Mononuclear cell (primary cell): ENCODE results near the gene VWA5B1. TPM values are rescaled to one million over a fixed set of nuclear protein-coding genes. Genes with fewer than 3 reads are reported as not detected.

Source experiments
- H3K27me3 ChIP-seq: 2 replicates; pipeline ENCODE4 v1.6.0; 2011; ENCODE audit warnings: low read length, control low read depth; ENCODE audit not compliant: insufficient read depth
- H3K4me1 ChIP-seq: 2 replicates; pipeline ENCODE4 v1.5.1; 2011; ENCODE audit warnings: mild to moderate bottlenecking, low read length, control low read depth; ENCODE audit not compliant: insufficient read depth
- H3K4me3 ChIP-seq: 2 replicates; pipeline ENCODE4 v1.5.1; 2011; ENCODE audit warnings: mild to moderate bottlenecking, low read length, moderate library complexity
- H3K9me3 ChIP-seq: 2 replicates; pipeline ENCODE4 v1.5.1; 2011; ENCODE audit warnings: low read depth, mild to moderate bottlenecking, control low read depth, low read length
- total RNA-seq: library from RNA; depleted of rRNA; stranded (reverse); fragments of >200 nt; gene quantifications from one replicate; pipeline ENCODE4 v1.2.3, GENCODE V29; 2012

The VWA5B1 gene
- total RNA-seq, 1 donor: not detected

DNA sequence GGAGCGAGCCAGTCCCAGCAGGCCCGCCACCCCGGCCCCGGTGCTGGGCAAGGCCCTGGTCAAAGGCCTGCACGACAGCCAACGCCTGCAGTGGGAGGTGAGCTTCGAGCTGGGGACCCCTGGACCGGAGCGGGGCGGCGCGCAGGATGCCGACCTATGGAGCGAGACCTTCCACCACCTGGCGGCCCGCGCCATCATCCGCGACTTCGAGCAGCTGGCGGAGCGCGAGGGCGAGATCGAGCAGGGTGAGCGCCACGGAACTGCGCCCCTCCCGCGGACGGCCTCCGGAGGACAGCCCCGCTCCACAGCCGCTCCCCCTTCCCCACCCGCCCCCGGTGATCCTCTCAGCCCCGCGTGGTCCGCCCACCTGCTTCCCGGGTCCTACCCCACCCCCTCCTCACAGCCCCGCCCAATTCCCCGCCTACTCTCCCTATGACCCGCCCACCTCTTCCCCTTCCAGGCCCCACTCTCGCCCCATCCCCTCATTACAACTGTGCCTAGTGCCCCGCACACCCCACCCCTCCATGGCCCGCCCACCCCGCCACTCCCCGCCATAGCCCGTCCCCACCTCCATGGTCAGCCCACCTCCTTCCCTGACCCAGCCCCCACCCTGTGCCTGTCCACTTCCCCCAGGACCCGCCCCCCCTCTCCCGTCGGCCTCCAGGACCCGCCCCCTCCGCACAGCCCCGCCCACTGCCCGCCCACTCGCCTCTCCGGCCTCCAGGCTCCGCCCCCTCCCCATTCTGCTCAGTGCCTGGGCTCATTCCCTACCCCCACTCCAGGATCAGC lies 52.7 kb downstream of the VWA5B1 start:
- Histone ChIP-seq H3K4me1 (no peaks in the 10 kb centered on the region), H3K9me3 (no peaks in the 10 kb centered on the region), H3K27me3 (peaks cover 8% of the 10 kb centered on the region), H3K4me3 (no peak overlapping the region)

DNA sequence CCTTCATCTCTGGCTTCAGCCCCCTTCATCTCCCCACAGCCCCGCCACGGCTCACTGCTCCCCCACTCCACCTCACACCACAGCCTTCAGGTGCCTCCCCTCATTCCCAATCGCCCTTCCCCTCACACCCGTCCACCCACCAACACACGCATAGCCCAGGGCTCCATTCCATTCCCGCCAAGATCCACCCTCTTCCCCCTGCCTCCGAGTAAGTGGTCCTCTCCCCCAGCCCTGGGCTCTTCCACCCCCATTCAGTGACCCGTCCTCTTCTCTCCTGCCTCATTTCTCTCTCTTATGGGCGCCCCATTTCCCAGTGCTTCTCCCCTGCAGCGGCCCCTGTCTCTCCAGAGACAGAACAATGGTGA lies 53.2 kb downstream of the VWA5B1 start:
- no peaks in the 10 kb centered on the region for H3K9me3 ChIP-seq
- H3K4me3 ChIP-seq: no peak overlapping the region
- H3K4me1 ChIP-seq: no peaks in the 10 kb centered on the region
- peaks cover 8% of the 10 kb centered on the region for H3K27me3 ChIP-seq

DNA sequence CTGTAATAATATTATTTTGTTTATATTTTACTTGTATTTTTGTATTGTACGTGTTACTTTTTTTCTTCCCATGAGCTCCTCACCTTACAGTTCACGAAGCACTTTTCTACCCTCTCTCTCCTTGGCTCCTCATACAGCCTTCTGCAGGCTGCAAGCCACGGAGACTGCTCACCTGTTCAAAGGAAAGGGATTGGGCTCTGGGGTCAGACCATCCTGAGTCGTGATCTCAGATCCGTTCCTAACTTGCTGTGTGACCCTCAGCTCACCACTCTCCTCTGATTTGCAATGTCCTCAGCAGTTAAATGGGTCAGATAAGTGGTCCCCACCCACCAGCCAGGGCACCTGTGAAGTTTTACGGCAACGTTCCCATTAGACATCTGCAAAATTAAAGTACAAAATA lies 54.1 kb downstream of the VWA5B1 start:
- Histone ChIP-seq H3K4me1 (no peaks in the 10 kb centered on the region), H3K4me3 (no peak overlapping the region), H3K27me3 (peaks cover 8% of the 10 kb centered on the region), H3K9me3 (no peaks in the 10 kb centered on the region)

DNA sequence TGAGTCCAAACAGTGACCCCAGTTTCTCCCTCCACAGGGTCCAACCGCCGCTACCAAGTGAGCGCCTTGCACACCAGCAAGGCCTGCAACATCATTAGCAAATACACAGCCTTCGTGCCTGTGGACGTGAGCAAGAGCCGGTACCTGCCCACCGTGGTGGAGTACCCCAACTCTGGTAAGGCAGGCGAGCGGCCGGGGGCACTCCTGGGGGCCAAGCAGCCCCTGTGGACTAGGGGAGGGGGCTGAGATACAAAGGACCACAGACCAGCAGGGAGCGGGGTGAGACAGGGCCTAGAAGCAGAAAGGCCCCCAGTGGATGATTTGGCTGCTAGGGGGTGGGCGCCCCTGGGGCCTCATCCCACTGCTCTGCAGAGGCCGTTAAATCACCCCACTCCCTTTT lies 54.7 kb downstream of the VWA5B1 start:
- Histone ChIP-seq H3K4me1 (no peaks in the 10 kb centered on the region), H3K9me3 (no peaks in the 10 kb centered on the region), H3K4me3 (no peak overlapping the region), H3K27me3 (peaks cover 8% of the 10 kb centered on the region)

DNA sequence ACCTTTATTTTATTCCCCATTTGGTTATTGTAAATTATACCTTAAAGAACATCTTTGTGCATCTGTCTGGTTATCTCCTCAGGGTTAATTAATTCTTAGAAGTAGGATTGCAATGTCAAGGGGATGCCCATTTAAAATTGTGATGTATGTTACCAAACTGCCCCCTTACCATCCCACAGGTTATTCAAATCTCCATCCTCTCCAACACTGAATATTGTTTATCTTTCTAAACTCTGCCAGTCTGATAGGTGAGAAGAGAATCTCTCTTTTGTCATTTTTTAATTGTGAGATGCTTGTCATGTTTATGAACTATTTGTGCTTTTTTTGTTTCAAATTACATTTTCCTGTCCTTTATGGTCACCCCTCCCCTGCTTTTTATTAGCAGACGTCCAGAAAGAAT lies 55.8 kb downstream of the VWA5B1 start:
- Histone ChIP-seq H3K4me1 (no peaks in the 10 kb centered on the region), H3K4me3 (no peak overlapping the region), H3K27me3 (peaks cover 8% of the 10 kb centered on the region), H3K9me3 (no peaks in the 10 kb centered on the region)

DNA sequence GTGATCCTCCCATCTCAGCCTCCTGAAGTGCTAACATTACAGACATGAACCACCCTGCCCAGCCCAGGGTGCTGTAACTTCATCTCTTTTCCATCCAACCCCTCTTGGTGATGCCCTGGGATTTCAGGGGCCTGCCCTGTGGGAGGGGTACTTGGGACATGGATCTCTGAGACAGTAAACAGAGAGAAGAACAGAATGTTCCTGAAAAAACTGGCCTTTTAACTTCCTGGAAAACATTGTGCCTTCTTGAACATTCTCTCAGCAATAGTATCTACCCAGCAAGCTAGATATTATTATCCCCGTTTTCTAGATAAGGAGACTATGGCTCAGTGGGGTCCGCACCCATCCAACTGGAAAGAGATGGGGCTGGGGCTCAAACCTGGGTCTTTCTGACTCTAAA lies 57.0 kb downstream of the VWA5B1 start:
- Histone ChIP-seq H3K27me3 (peaks cover 8% of the 10 kb centered on the region), H3K4me1 (no peaks in the 10 kb centered on the region), H3K4me3 (no peak overlapping the region), H3K9me3 (no peaks in the 10 kb centered on the region)

DNA sequence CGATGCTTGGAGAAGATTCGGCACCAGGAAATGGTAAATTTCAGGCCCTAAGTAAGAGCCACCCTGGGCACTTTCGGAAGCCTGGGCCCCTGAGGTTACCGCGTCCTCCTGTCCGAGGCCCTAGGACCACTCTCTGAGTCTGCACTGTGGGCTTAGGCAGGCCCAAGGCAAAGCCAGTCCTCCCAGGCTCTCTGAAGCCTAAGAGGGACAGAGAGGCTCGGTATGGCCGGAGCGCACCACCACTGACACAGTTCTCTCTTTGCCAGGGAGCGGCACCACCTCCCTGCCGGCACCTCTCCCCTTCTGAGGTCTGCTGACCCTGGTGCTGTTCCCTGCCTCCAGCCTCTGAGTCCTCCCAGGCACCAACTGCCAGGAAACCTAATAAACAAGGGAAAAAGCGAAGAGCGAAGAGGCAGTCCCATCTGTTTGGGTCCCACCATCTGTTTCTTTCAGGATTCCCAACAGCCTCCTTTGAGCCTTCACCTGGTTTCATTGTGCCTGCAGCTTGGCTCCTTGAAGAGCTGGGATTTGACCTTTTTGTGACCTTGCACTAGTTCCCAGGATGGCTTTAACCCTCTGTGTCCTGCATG lies 57.7 kb downstream of the VWA5B1 start:
- Histone ChIP-seq H3K4me1 (no peaks in the 10 kb centered on the region), H3K27me3 (peaks cover 8% of the 10 kb centered on the region), H3K4me3 (no peak overlapping the region), H3K9me3 (no peaks in the 10 kb centered on the region)

DNA sequence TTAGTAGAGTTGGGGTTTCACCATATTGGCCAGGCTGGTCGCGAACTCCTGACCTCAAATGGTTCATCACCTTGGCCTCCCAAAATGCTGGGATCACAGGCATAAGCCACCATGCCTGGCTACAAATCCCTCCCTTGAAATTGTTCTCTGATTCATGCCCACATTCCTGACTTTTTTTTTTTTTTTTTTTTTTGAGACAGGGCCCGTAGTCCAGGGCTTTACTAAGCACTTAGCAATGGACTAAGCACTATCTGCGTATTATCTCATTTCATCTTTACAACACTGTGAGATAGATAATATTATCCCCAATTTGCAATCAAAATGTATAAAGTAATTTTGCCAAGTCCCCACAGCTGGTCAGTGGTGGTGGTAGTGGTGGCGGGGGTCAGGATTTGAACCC lies 58.9 kb downstream of the VWA5B1 start:
- no peak overlapping the region for H3K4me3 ChIP-seq

DNA sequence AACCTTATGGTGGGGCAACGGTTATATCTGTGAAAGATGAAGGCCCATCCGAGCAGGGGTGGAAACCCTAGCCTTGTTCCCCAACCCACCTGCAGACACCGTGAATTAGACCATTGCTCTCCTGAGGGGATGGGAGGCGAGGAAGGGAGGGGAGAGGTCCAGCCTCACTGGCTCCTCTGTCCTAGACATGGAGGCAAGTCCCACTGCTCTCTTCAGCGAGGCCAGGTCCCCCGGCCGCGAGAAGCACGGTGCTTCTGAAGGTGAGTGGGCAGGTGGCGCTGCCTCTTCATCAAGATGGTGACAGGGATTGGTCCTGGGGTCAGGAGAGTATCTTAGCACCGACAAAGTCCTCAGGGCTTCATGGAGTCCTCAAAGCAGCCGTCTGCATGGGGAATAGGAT lies 59.3 kb downstream of the VWA5B1 start:
- Histone ChIP-seq H3K27me3 (no peaks in the 10 kb centered on the region), H3K4me3 (no peak overlapping the region), H3K4me1 (no peaks in the 10 kb centered on the region), H3K9me3 (no peaks in the 10 kb centered on the region)

More for the DNA sequence above, 58.9 kb downstream of the VWA5B1 start:
- Histone ChIP-seq H3K4me1 (no peaks in the 10 kb centered on the region), H3K9me3 (no peaks in the 10 kb centered on the region), H3K27me3 (peaks cover 2% of the 10 kb centered on the region)

DNA sequence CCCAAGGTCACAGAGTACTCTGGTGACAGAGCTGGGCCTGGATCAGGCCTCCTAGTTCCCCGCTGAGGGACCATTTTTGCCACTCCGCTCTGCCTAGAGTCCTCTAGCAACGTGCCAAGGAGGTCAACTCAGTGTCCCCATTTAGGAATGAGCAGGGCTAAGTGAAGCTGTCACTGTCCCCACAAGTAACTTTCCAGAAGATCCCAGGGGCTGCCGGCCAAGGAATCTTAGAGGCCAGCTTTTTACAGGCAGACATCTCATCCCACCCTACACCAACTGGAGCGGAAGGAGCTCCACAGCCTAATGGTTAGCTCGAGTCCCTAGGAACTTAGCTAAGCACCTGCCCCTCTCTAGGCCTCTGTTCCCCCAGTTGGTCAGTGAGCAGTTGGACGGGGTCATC lies 59.7 kb downstream of the VWA5B1 start:
- Histone ChIP-seq H3K9me3 (no peaks in the 10 kb centered on the region), H3K27me3 (no peaks in the 10 kb centered on the region), H3K4me1 (no peaks in the 10 kb centered on the region), H3K4me3 (no peak overlapping the region)

DNA sequence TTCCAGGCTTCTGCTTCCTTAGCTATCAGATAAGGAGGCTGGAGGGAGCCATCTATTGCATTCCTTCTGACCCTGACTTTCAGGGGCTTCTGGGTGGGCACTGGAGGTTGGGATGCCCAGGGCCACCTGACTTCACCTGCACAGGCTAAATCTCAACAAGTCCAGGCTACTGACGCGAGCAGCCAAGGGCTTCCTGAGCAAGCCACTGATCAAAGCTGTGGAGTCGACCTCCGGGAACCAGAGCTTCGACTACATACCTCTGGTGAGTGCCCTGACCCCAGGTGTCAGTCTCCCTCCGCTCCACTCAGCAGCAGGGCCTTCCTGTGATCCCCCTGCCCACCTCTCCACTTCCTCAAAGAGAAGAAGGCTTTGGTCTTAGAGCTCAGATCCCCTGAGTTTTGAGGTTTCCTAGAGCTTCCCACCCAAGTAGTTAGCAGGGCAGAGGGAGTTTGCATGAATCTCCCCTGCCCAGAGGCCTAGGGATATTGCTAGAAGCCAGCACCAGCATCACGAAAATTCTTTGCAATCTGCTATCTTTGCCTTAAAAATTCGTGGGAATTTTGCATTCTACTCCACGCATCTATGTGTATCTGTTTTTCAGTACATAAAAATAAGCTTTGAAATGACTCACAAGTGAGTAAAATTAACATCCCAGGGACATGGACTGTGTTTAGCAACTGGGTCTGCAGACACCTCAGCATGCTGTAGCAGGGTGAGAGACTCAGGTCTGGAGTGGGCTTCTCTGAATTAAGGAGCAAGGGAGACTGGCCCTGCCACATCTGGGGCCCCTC lies 61.4 kb downstream of the VWA5B1 start:
- Histone ChIP-seq H3K27me3 (no peaks in the 10 kb centered on the region), H3K9me3 (no peaks in the 10 kb centered on the region), H3K4me1 (no peaks in the 10 kb centered on the region), H3K4me3 (no peak overlapping the region)

DNA sequence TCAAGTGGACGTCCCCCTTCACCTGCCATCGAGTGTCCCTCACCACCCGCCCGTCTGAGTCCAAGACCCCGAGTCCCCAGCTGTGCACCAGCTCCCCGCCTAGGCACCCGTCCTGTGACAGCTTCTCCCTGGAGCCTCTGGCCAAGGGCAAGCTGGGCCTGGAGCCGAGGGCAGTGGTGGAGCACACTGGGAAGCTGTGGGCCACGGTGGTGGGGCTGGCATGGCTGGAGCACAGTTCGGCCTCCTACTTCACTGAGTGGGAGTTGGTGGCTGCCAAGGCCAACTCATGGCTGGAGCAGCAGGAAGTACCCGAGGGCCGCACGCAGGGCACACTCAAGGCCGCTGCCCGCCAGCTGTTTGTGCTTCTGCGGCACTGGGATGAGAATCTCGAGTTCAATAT lies 63.2 kb downstream of the VWA5B1 start:
- Histone ChIP-seq H3K9me3 (no peaks in the 10 kb centered on the region), H3K27me3 (no peaks in the 10 kb centered on the region), H3K4me1 (no peaks in the 10 kb centered on the region), H3K4me3 (no peak overlapping the region)

DNA sequence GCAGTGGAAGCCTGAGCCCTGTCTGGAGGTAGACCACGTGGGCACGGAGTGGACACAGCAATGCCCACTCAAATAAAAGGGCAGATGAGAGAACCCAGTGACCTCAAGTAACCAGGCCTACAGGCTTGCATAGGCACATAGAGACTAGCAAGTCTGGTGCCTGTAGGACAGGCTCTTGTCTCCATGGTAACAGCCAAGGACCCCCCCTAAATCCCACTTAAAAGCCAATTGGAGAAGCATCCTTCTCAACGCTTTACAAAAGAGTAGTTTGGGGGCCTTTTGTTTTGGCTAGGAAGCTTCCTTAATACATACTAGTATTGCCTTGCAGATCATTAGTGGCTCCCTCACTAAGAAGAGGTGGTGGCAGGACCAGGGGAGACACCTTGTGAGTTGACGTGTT lies 63.9 kb downstream of the VWA5B1 start:
- Histone ChIP-seq H3K9me3 (no peaks in the 10 kb centered on the region), H3K4me1 (no peaks in the 10 kb centered on the region), H3K27me3 (no peaks in the 10 kb centered on the region), H3K4me3 (no peak overlapping the region)

DNA sequence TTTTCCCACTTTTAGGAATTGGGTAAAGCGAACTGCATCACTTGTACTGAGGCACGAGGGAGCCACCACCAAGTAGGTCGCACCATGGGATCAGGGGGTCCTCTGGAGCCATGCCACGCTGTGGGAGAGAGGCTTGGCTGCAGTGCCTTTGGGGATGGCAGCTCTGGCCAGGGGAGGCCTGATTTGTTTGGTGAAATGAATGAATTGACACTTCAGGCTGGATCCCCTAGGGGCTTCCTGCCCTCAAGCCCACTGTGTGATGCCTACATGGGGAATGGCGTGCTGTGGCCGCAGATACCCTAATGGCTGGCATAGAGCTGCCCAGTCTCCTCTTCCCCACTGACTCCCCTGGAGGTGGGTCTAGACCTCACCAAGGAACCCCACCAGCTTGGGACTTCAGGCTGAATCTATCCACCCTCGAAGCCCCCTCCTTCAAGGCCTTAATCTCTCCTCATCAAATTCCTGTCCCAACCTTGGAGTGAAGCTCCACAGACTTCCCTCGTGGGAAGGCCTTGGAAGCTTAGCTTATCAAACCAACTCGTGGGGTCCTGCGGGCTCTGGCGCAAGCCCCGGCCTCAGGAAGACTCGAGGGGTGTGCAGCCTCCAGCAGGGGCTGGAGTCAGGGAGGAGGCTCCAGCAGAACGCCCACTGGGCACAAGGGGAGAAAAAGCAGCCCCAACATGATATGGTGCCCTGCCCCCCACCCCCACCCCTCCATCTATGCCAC lies 64.6 kb downstream of the VWA5B1 start:
- Histone ChIP-seq H3K4me1 (no peaks in the 10 kb centered on the region), H3K4me3 (no peak overlapping the region), H3K9me3 (no peaks in the 10 kb centered on the region), H3K27me3 (no peaks in the 10 kb centered on the region)
